RPMI7951 (cell line): ENCODE data around the gene BICRA. TPM values are rescaled to one million over a fixed set of nuclear protein-coding genes. Genes with fewer than 3 reads are reported as not detected.
"Not testable (repeated sequence)": the region's sequence is repeated elsewhere in the genome, so short reads cannot be mapped to it uniquely, and the experiment has no call there.

Experiments
- DNase-seq: peaks from one replicate; pipeline ENCODE4 v3.0.0-alpha.2; 2012; ENCODE audit warnings: low read depth
- total RNA-seq: library from RNA; depleted of rRNA; stranded (reverse); fragments of >200 nt; shearing (Covaris generic); gene quantifications from 2 replicates; pipeline ENCODE4 v1.2.3, GENCODE V29; 2014; rRNA removed

The BICRA gene
- 2.8 and 4.4 TPM in 2 replicates for total RNA-seq

- DNase-seq, result peak; percentile 81
Measured at GRCh38 chr19:47608969-47609905, at the start of gene BICRA. TSS of gene BICRA (plus strand) at chr19:47609134. CDS start at chr19:47673575, 64,441 bp downstream.

GRCh38 chr19:47560999-47561398 lies 47.9 kb upstream of the BICRA start:
- DNase-seq, result no peak

- no peak for DNase-seq
Measured at GRCh38 chr19:47561440-47562057, 47.4 kb upstream of the BICRA start.

- DNase-seq, result no peak
Measured at GRCh38 chr19:47564081-47564480, 44.9 kb upstream of the BICRA start.

GRCh38 chr19:47569331-47569730 lies 39.6 kb upstream of the BICRA start:
- no peak for DNase-seq

- no peak for DNase-seq
Measured at GRCh38 chr19:47572635-47573034, 36.3 kb upstream of the BICRA start.

GRCh38 chr19:47573071-47574026 lies 35.6 kb upstream of the BICRA start, which contains the start of gene ZNF541:
TSS of gene ZNF541 (minus strand) at chr19:47573148. CDS start at chr19:47555856, 17,292 bp downstream.
- DNase-seq, result no peak

- no peak for DNase-seq
Measured at GRCh38 chr19:47580397-47580796, 28.5 kb upstream of the BICRA start.

GRCh38 chr19:47581605-47582319 lies 27.2 kb upstream of the BICRA start:
- DNase-seq, result no peak

GRCh38 chr19:47582320-47582909 lies 26.5 kb upstream of the BICRA start:
- DNase-seq, result peak; percentile 44

- not testable (repeated sequence) for DNase-seq
Measured at GRCh38 chr19:47583161-47583560, 25.8 kb upstream of the BICRA start.

- DNase-seq, result peak; percentile 73
Measured at GRCh38 chr19:47587295-47587694, 21.6 kb upstream of the BICRA start.

GRCh38 chr19:47589824-47590223 lies 19.1 kb upstream of the BICRA start:
- no peak for DNase-seq

GRCh38 chr19:47593860-47594259 lies 15.1 kb upstream of the BICRA start:
- no peak for DNase-seq

GRCh38 chr19:47595944-47596343 lies 13.0 kb upstream of the BICRA start:
- DNase-seq, result no peak

GRCh38 chr19:47598407-47599349 lies 10.3 kb upstream of the BICRA start:
- DNase-seq, result peak; percentile 94

- not testable (repeated sequence) for DNase-seq
Measured at GRCh38 chr19:47599671-47600245, 9.2 kb upstream of the BICRA start.

- peak; percentile 99 for DNase-seq
Measured at GRCh38 chr19:47600246-47601179, 8.4 kb upstream of the BICRA start.
